Activated naive CD8-positive, alpha-beta T cell (primary cell): ENCODE results near the gene LYST.
"Not testable (repeated sequence)": the region's sequence is repeated elsewhere in the genome, so short reads cannot be mapped to it uniquely, and the experiment has no call there.

Experiments used
- H3K27ac Mint-ChIP-seq: one replicate; pipeline ENCODE4 v1.8.0; 2021; ENCODE audit warnings: mixed read lengths
- H3K27me3 Mint-ChIP-seq: one replicate; pipeline ENCODE4 v1.8.0; 2021; ENCODE audit warnings: mixed read lengths
- H3K36me3 Mint-ChIP-seq: one replicate; pipeline ENCODE4 v1.8.0; 2021; ENCODE audit warnings: mixed read lengths
- H3K4me1 Mint-ChIP-seq: one replicate; pipeline ENCODE4 v1.8.0; 2021; ENCODE audit warnings: low read depth, mixed read lengths
- H3K4me3 Mint-ChIP-seq: one replicate; pipeline ENCODE4 v1.8.0; 2021; ENCODE audit warnings: mild to moderate bottlenecking, mixed read lengths
- H3K9me3 Mint-ChIP-seq: one replicate; pipeline ENCODE4 v1.8.0; 2021; ENCODE audit warnings: low read depth, mixed read lengths

Gene LYST

GRCh38 chr1:235637756-235638534 lies 228.8 kb downstream of the LYST start:
- Mint-ChIP-seq H3K9me3 (no peaks in the 10 kb centered on the region), H3K27ac (no peak overlapping the region), H3K36me3 (no peaks in the 10 kb centered on the region), H3K27me3 (no peaks in the 10 kb centered on the region), H3K4me1 (peaks cover 14% of the 10 kb centered on the region), H3K4me3 (no peak overlapping the region)

DNA sequence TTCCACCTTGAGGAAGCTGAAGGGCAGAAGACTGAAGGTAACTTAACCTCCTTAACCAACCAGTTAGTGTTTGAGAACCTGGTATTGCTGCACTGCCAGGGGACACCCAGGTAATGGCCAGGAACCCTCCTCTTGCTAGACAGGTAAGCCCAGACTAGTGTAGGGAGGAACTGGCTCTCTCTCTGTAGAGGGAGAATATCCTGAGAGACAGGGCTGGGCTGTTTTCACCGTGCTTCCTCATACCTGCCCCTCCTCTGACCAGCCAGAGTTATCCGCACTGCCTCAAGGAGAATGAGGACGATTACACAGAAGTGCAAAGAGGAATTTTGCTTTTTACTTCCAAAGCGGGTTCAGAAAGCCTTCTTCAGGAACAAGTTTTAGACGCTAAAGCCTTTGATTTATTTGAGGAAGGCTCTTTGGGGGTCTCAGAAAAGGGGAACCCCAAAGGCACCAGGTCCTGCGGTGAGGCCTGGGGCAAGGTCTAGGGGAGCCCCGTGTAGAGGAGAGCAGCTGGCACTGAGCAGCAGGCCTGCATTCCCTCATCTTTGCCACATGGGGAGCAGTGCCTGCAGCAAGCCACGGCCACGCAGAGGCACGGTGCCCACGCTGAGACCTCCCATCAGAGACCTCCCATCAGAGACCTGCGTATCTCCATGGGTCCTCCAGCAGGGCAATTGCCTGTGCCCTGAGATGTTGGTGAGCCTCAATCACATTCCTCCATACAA lies 230.6 kb downstream of the LYST start:
- Mint-ChIP-seq H3K36me3 (no peaks in the 10 kb centered on the region), H3K4me1 (peaks cover 2% of the 10 kb centered on the region), H3K4me3 (no peak overlapping the region), H3K9me3 (no peaks in the 10 kb centered on the region), H3K27ac (no peak overlapping the region), H3K27me3 (peaks cover 1% of the 10 kb centered on the region)

- Mint-ChIP-seq H3K4me3 (no peak overlapping the region), H3K27me3 (peaks cover 1% of the 10 kb centered on the region), H3K36me3 (no peaks in the 10 kb centered on the region), H3K27ac (no peak overlapping the region), H3K9me3 (no peaks in the 10 kb centered on the region), H3K4me1 (peaks cover 2% of the 10 kb centered on the region)
These were observed 234.0 kb downstream of the LYST start for GRCh38 chr1:235632506-235633401.

DNA sequence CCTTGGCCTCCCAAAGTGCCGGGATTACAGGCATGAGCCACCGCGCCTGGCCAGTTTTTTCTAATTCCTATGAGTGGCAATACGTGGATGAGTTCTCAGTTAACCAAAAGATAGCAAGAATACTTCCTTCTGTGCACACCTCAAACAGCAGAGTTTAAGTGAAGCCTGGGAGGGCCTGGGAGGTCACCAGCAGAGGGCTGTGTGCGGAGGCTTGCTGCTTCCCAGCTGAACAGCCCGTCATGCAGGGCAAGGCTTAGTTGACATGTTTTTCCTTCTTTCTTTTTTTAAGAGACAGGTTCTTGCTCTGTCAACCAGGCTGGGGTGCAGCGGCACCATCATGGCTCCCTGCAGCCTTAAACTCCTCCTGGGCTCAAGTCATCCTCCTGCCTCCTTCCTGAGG lies 234.9 kb downstream of the LYST start:
- Mint-ChIP-seq H3K27ac (no peak overlapping the region), H3K36me3 (no peaks in the 10 kb centered on the region), H3K27me3 (peaks cover 1% of the 10 kb centered on the region), H3K4me1 (peaks cover 2% of the 10 kb centered on the region), H3K9me3 (no peaks in the 10 kb centered on the region), H3K4me3 (no peak overlapping the region)

GRCh38 chr1:235628316-235629005 lies 238.2 kb downstream of the LYST start:
- peaks cover 3% of the 10 kb centered on the region for H3K27me3 Mint-ChIP-seq
- no peaks in the 10 kb centered on the region for H3K36me3 Mint-ChIP-seq
- H3K27ac Mint-ChIP-seq = no peak overlapping the region
- H3K9me3 Mint-ChIP-seq = no peaks in the 10 kb centered on the region
- no peak overlapping the region for H3K4me3 Mint-ChIP-seq
- H3K4me1 Mint-ChIP-seq = peaks cover 2% of the 10 kb centered on the region

DNA sequence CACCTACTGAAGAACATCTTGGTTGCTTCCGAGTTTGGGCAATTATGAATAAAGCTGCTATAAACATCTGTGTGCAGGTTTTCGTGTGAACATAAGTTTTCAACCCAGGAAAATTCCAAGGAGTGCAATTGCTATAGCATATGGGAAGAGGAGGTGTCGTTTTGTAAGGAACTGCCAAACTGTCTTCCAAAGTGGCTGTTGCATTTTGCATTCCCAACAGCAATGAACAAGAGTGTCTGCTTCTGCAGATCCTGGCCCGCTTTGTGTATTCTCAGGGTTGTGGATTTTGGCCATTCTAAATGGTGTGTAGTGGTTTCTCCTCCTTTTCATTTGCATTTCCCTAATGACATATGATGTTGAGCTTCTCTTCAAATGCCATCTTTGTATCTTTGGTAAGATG lies 240.9 kb downstream of the LYST start:
- Mint-ChIP-seq H3K4me3 (no peak overlapping the region), H3K9me3 (no peaks in the 10 kb centered on the region), H3K27ac (no peak overlapping the region), H3K4me1 (no peaks in the 10 kb centered on the region), H3K36me3 (no peaks in the 10 kb centered on the region), H3K27me3 (peaks cover 3% of the 10 kb centered on the region)

- H3K27ac Mint-ChIP-seq = no peak overlapping the region
- H3K9me3 Mint-ChIP-seq = no peaks in the 10 kb centered on the region
- no peak overlapping the region for H3K4me3 Mint-ChIP-seq
- peaks cover 3% of the 10 kb centered on the region for H3K27me3 Mint-ChIP-seq
- no peaks in the 10 kb centered on the region for H3K36me3 Mint-ChIP-seq
- H3K4me1 Mint-ChIP-seq = no peaks in the 10 kb centered on the region
These were observed 241.4 kb downstream of the LYST start for GRCh38 chr1:235625340-235625739.

- peaks cover 3% of the 10 kb centered on the region for H3K27me3 Mint-ChIP-seq
These were observed 241.9 kb downstream of the LYST start for GRCh38 chr1:235624721-235625333.

DNA sequence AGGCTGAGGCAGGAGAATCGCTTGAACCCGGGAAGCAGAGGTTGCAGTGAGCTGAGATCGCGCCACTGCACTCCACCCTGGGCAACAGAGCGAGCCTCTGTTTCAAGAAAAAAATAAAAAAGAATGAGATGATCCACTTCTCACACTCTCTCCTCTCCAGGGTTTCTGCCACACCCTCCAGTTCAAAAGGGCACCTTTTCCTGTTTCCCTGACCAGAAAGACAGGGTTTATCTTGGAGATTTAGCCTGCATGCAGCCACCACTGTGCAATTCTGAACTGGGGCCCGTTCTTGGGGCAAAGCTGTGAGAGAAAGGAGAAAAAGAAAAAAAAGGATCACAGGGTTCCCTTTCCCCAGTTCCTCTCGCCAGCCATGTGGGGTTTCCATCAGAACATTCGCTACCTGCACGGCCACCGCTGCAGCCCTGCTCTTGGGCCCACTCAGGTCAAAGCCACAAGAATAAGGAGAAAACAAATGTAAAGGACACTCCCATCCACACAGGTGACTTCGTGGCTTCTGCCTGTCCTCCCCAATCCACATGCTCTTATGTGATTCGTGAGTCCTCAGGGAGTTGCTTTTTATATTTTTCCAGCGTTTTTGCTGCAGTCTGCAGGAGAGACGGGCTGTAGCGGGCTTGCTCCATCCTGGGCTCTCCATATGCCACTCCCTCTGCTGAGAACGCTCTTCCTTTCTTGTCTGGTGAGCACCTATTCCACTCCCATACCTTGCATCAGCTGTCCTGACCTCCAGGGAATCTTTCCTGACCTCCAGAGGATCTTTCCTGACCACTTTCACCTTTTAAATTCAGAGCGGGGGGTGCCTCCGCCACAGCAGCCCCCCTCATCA lies 243.5 kb downstream of the LYST start:
- Mint-ChIP-seq H3K27ac (no peak overlapping the region), H3K9me3 (no peaks in the 10 kb centered on the region), H3K36me3 (no peaks in the 10 kb centered on the region), H3K4me1 (no peaks in the 10 kb centered on the region), H3K27me3 (peaks cover 3% of the 10 kb centered on the region), H3K4me3 (no peak overlapping the region)

More at GRCh38 chr1:235624721-235625333, 241.9 kb downstream of the LYST start:
- Mint-ChIP-seq H3K27ac (no peak overlapping the region), H3K9me3 (no peaks in the 10 kb centered on the region), H3K4me1 (no peaks in the 10 kb centered on the region), H3K36me3 (no peaks in the 10 kb centered on the region), H3K4me3 (no peak overlapping the region)

DNA sequence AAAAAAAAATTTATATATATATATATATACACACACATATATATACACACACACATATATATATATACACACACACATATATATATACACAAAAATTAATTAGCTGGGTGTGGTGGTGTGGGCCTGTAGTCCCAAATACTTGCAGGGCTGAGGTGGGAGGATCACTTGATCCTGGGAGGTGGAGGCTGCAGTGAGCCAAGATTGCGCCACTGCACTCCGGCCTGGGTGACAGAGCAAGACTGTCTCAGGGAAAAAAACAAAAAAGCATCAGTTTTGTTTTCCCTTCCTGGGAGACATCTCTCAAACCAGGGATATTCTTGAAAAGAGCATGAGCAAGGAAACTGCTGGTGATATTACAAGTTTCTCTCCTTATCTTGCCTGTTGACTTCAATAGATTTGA lies 247.6 kb downstream of the LYST start:
- H3K27ac Mint-ChIP-seq, H3K36me3 Mint-ChIP-seq, H3K27me3 Mint-ChIP-seq, H3K4me3 Mint-ChIP-seq, H3K4me1 Mint-ChIP-seq, H3K9me3 Mint-ChIP-seq: not testable (repeated sequence)

- H3K27me3 Mint-ChIP-seq = peaks cover 1% of the 10 kb centered on the region
- no peaks in the 10 kb centered on the region for H3K9me3 Mint-ChIP-seq
- no peak overlapping the region for H3K27ac Mint-ChIP-seq
- H3K36me3 Mint-ChIP-seq = no peaks in the 10 kb centered on the region
- H3K4me3 Mint-ChIP-seq = no peak overlapping the region
- H3K4me1 Mint-ChIP-seq = no peaks in the 10 kb centered on the region
These were observed 248.9 kb downstream of the LYST start for GRCh38 chr1:235617808-235618207.

DNA sequence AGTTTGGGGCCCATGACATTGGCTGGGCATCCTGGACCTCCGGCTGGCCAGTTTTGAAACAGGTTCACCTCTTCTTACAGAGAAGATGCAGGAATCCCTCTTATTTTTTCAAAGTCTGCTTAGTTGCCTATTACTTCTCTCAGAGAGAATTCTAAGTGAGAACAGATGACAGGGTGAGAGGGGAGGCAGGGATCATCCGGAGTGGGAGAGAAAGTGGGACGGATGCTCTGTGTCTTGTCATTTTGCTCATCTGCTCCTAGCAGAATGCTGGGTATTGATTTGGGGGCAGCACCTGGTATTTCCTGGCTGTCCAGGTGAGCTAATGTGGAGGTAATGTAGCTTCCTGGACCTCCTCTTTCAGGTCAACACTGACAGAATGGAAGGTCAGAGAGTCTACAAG lies 249.6 kb downstream of the LYST start:
- H3K4me3 Mint-ChIP-seq = no peak overlapping the region
- H3K27me3 Mint-ChIP-seq = peaks cover under 1% of the 10 kb centered on the region
- H3K27ac Mint-ChIP-seq = no peak overlapping the region
- H3K36me3 Mint-ChIP-seq = no peaks in the 10 kb centered on the region
- no peaks in the 10 kb centered on the region for H3K4me1 Mint-ChIP-seq
- no peaks in the 10 kb centered on the region for H3K9me3 Mint-ChIP-seq

DNA sequence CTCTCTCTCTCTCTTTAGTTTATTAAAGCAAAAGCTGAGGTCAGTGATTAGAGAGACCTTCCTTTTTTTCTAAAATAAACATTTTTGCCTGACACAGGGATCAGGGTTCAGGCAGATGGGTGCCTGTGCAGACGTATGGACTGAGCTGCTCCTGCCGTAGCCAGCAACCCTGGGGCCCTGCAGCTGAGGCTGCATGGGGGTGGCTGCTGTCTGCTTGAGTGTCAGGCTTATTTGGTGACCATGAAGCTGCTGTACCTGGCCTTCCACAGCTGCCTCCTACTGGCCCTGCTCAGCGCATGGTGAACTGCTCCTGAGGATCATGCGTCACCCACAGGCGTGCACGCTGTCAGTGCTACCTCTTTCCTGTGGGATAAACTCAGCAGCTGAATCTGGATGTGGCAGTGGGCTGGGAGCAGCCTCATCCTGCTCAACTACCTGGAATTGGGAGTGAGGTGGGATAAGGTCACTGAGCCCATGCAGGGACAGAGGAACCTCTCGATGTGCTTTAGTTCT lies 252.2 kb downstream of the LYST start:
- H3K4me3 Mint-ChIP-seq = no peak overlapping the region
- H3K36me3 Mint-ChIP-seq = no peaks in the 10 kb centered on the region
- H3K27me3 Mint-ChIP-seq = no peaks in the 10 kb centered on the region
- no peaks in the 10 kb centered on the region for H3K4me1 Mint-ChIP-seq
- H3K27ac Mint-ChIP-seq = no peak overlapping the region
- H3K9me3 Mint-ChIP-seq = no peaks in the 10 kb centered on the region
